Iris pigment epithelial cell (primary cell): ENCODE measurements around the gene CNGA4.
"Not testable (repeated sequence)": the region's sequence is repeated elsewhere in the genome, so short reads cannot be mapped to it uniquely, and the experiment has no call there.

Source experiments
- DNase-seq: peaks from one replicate; pipeline ENCODE4 v3.0.0-alpha.2; 2011; ENCODE audit warnings: low read depth

CNGA4 gene

GRCh38 chr11:6263662-6264061 is 24.8 kb downstream of the CNGA4 start:
- no peak for DNase-seq

GRCh38 chr11:6268820-6269219 is 29.9 kb downstream of the CNGA4 start:
- no peak for DNase-seq

GRCh38 chr11:6269994-6270393 is 31.1 kb downstream of the CNGA4 start:
- DNase-seq, result no peak

- no peak for DNase-seq
Observed at GRCh38 chr11:6270584-6271246, 31.8 kb downstream of the CNGA4 start.

- DNase-seq, result no peak
Observed at GRCh38 chr11:6271598-6271997, 32.7 kb downstream of the CNGA4 start.

- no peak for DNase-seq
Observed at GRCh38 chr11:6273188-6273587, 34.3 kb downstream of the CNGA4 start.

- DNase-seq, result not testable (repeated sequence)
Observed at GRCh38 chr11:6280809-6281208, 41.9 kb downstream of the CNGA4 start.

GRCh38 chr11:6283453-6284023 is 44.6 kb downstream of the CNGA4 start:
- DNase-seq, result no peak

GRCh38 chr11:6284250-6284649 is 45.4 kb downstream of the CNGA4 start:
- DNase-seq, result no peak

GRCh38 chr11:6285019-6285418 is 46.1 kb downstream of the CNGA4 start:
- no peak for DNase-seq
